Transverse colon (tissue), 4 donors: ENCODE results near the gene TFDP2.

Experiments
- CTCF ChIP-seq, 5 experiments: fragments of 200-600 bp in 3 of 5; fragments of 450-650 bp in 2 of 5; sonication (generic) in 3 of 5; IDR thresholded peaks; 1 replicate in 2 of 5; 2 replicates in 3 of 5; pipeline ENCODE4 v1.5.1; 2016 to 2017; ENCODE audit warnings: antibody characterized with exemption in 5 of 5, inconsistent platforms in 3 of 5, mild to moderate bottlenecking in 2 of 5, moderate library complexity in 1 of 5
- POLR2A ChIP-seq: fragments of 450-650 bp; IDR thresholded peaks from one replicate; pipeline ENCODE4 v1.6.1; 2016; ENCODE audit warnings: antibody characterized with exemption, mild to moderate bottlenecking, moderate library complexity
- POLR2AphosphoS5 ChIP-seq, 3 donors: sonication (generic); formaldehyde crosslinking; IDR thresholded peaks; one replicate each; pipeline ENCODE4 v1.6.1; 2016; ENCODE audit warnings: antibody characterized with exemption in 3 of 3

- TF ChIP-seq CTCF (IDR thresholded peaks at IDR 0.05) (no peak), POLR2AphosphoS5 (IDR thresholded peaks at IDR 0.05) (no peak), POLR2A (no peak)
Measured at GRCh38 chr3:142047021-142047369, 102.3 kb downstream of the TFDP2 start.
